Dedifferentiated amniotic fluid mesenchymal stem cell (primary cell): ENCODE data around the gene H19.

Source experiments
- DNase-seq: peaks from one replicate; pipeline ENCODE4 v3.0.0-alpha.2; 2016; ENCODE audit errors: extremely low spot score

Gene H19

GRCh38 chr11:1997755-1998154, at the start of gene H19:
H19 (minus strand) TSS chr11:1997842.
- no peak for DNase-seq

- no peak for DNase-seq
Measured at GRCh38 chr11:2041963-2042362, 44.3 kb upstream of the H19 start.

GRCh38 chr11:2041153-2041552, 43.5 kb upstream of the H19 start:
- DNase-seq = no peak

GRCh38 chr11:2039198-2039759, 41.6 kb upstream of the H19 start:
- no peak for DNase-seq

- DNase-seq = no peak
Measured at GRCh38 chr11:2036863-2037486, 39.3 kb upstream of the H19 start.

GRCh38 chr11:2035382-2035781, 37.7 kb upstream of the H19 start:
- no peak for DNase-seq

GRCh38 chr11:2031058-2031457, 33.4 kb upstream of the H19 start:
- DNase-seq = no peak

- no peak for DNase-seq
Measured at GRCh38 chr11:2027708-2028107, 30.1 kb upstream of the H19 start.

GRCh38 chr11:2015025-2015424, 17.4 kb upstream of the H19 start:
- DNase-seq = no peak

GRCh38 chr11:2012440-2012839, 14.8 kb upstream of the H19 start:
- DNase-seq = no peak

- DNase-seq = no peak
Measured at GRCh38 chr11:2004466-2004865, 6.8 kb upstream of the H19 start.

- no peak for DNase-seq
Measured at GRCh38 chr11:2002807-2003206, 5.2 kb upstream of the H19 start.

GRCh38 chr11:2002042-2002776, 4.6 kb upstream of the H19 start:
- no peak for DNase-seq

- no peak for DNase-seq
Measured at GRCh38 chr11:1998861-1999260, 1.2 kb upstream of the H19 start.

- DNase-seq = no peak
Measured at GRCh38 chr11:1998290-1998689, 648 bp upstream of the H19 start.

- no peak for DNase-seq
Measured at GRCh38 chr11:1994121-1994520, 3.5 kb downstream of the H19 start.

- DNase-seq = no peak
Measured at GRCh38 chr11:1992111-1992510, 5.5 kb downstream of the H19 start.

- no peak for DNase-seq
Measured at GRCh38 chr11:1990872-1991578, 6.6 kb downstream of the H19 start.

- no peak for DNase-seq
Measured at GRCh38 chr11:1989953-1990352, 7.7 kb downstream of the H19 start.

- no peak for DNase-seq
Measured at GRCh38 chr11:1988667-1989317, 8.8 kb downstream of the H19 start.

- DNase-seq = no peak
Measured at GRCh38 chr11:1988174-1988573, 9.5 kb downstream of the H19 start.

GRCh38 chr11:1987024-1987423, 10.6 kb downstream of the H19 start:
- no peak for DNase-seq
